ENCODE results near the gene ANKHD1. TPM values are rescaled to one million over a fixed set of nuclear protein-coding genes. Genes with fewer than 3 reads are reported as not detected.

The ANKHD1 gene
- polyA plus RNA-seq, 3 donors = 29.0 to 110 (median 43.6) TPM

GRCh38 chr5:140561753-140562523 lies 160.3 kb downstream of the ANKHD1 start:
- H3K4me1 ChIP-seq (ENCODE audit: control insufficient read depth in 1 of 2, insufficient read depth in 2 of 2, low read length in 2 of 2) = peaks cover 29 to 57% of the 10 kb centered on the region in 2 donors

More at GRCh38 chr5:140561753-140562523, 160.3 kb downstream of the ANKHD1 start:
- H3K27ac Mint-ChIP-seq = no peak overlapping the region
- no peak overlapping the region for H2AFZ ChIP-seq (ENCODE audit: insufficient read depth, low read depth, low read length, poor library complexity, severe bottlenecking)
- no peaks in the 10 kb centered on the region for H3K9me3 ChIP-seq (replicated peaks in 1 of 2; ENCODE audit: control insufficient read depth in 1 of 2, insufficient read depth in 1 of 2, low read length in 2 of 2)
- H3K9me3 Mint-ChIP-seq = peaks cover 0 to 1% (median 0%) of the 10 kb centered on the region in 7 donors
- no peak overlapping the region for H3K4me3 Mint-ChIP-seq
- peaks cover 40 to 50% of the 10 kb centered on the region in 2 donors for H3K36me3 Mint-ChIP-seq
- H3K27me3 ChIP-seq (ENCODE audit: control insufficient read depth in 2 of 2, insufficient read depth in 2 of 2, low read length in 2 of 2) = no peaks in the 10 kb centered on the region
- peak overlapping the region in 1 of 3 experiments; percentile 87 for H3K4me3 ChIP-seq (replicated peaks in 1 of 3; ENCODE audit: low read depth in 2 of 3, low read length in 3 of 3)
- peaks cover 17% of the 10 kb centered on the region for H4K20me1 ChIP-seq (ENCODE audit: insufficient read depth, low read length)
- H3K4me2 ChIP-seq (replicated peaks; ENCODE audit: extremely low read depth, low read length, poor library complexity, severe bottlenecking) = peak overlapping the region; percentile 27
- no peak overlapping the region for H3K27ac ChIP-seq (ENCODE audit: low read depth in 1 of 2, low read length in 2 of 2)
- intact Hi-C loops (cut with micrococcal nuclease) = loop anchor here (5.0 to 10.0 kb wide), 2 partner anchors 85 to 153 kb away; partner anchors contain the start of genes IK (in 1 of the 2) and NDUFA2 (in 1 of the 2)
- peaks cover 21 to 32% of the 10 kb centered on the region in 2 donors for H3K36me3 ChIP-seq (replicated peaks in 1 of 2; ENCODE audit: control insufficient read depth in 1 of 2, insufficient read depth in 2 of 2, low read length in 2 of 2)
- peaks cover 0 to 3% (median 0%) of the 10 kb centered on the region in 3 donors for H3K27me3 Mint-ChIP-seq (ENCODE audit: low read depth in 3 of 3)
- no peak overlapping the region for H3K9ac ChIP-seq (ENCODE audit: insufficient read depth, low read length, poor library complexity, severe bottlenecking)
- H3K4me1 Mint-ChIP-seq = peaks cover 51% of the 10 kb centered on the region
- TF ChIP-seq CTCF (IDR thresholded peaks at IDR 0.05) = no peak
- H3K79me2 ChIP-seq (ENCODE audit: insufficient read depth, low read length) = peaks cover 33% of the 10 kb centered on the region
- WGBS (ENCODE audit: insufficient coverage) = 95% methylated on average over 8 of the region's 10 CpGs
- DNase-seq = peak in 1 of 3 donors; percentile 4

Data from CD14-positive monocyte (primary cell).